Epithelial cell of proximal tubule (primary cell): Measurements from ENCODE around the gene FRMD1. TPM values are rescaled to one million over a fixed set of nuclear protein-coding genes. Genes with fewer than 3 reads are reported as not detected.

ENCODE experiments used
- DNase-seq: peaks from one replicate; pipeline ENCODE4 v3.0.0-alpha.2; 2011; ENCODE audit warnings: low read depth
- H3K4me3 ChIP-seq: 2 replicates; pipeline ENCODE4 v1.5.1; 2011; ENCODE audit warnings: low read depth, mild to moderate bottlenecking, low read length
- total RNA-seq: library from RNA; depleted of rRNA; stranded (reverse); fragments of >200 nt; gene quantifications from 2 replicates; pipeline ENCODE4 v1.2.3, GENCODE V29; 2015
- TF ChIP-seq, protein P1 (sequence below): conservative IDR thresholded peaks from 2 replicates; pipeline ENCODE4 v1.5.1; 2012; ENCODE audit warnings: low read depth, mild to moderate bottlenecking, low read length

FRMD1 gene
- total RNA-seq, 1 donor from 2014 or later, result not detected

GRCh38 chr6:168124158-168124557 is 45.1 kb upstream of the FRMD1 start:
- no peak for DNase-seq
- TF ChIP-seq, protein P1, sequence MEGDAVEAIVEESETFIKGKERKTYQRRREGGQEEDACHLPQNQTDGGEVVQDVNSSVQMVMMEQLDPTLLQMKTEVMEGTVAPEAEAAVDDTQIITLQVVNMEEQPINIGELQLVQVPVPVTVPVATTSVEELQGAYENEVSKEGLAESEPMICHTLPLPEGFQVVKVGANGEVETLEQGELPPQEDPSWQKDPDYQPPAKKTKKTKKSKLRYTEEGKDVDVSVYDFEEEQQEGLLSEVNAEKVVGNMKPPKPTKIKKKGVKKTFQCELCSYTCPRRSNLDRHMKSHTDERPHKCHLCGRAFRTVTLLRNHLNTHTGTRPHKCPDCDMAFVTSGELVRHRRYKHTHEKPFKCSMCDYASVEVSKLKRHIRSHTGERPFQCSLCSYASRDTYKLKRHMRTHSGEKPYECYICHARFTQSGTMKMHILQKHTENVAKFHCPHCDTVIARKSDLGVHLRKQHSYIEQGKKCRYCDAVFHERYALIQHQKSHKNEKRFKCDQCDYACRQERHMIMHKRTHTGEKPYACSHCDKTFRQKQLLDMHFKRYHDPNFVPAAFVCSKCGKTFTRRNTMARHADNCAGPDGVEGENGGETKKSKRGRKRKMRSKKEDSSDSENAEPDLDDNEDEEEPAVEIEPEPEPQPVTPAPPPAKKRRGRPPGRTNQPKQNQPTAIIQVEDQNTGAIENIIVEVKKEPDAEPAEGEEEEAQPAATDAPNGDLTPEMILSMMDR, result no peak
- H3K4me3 ChIP-seq, result no peak overlapping the region

DNA sequence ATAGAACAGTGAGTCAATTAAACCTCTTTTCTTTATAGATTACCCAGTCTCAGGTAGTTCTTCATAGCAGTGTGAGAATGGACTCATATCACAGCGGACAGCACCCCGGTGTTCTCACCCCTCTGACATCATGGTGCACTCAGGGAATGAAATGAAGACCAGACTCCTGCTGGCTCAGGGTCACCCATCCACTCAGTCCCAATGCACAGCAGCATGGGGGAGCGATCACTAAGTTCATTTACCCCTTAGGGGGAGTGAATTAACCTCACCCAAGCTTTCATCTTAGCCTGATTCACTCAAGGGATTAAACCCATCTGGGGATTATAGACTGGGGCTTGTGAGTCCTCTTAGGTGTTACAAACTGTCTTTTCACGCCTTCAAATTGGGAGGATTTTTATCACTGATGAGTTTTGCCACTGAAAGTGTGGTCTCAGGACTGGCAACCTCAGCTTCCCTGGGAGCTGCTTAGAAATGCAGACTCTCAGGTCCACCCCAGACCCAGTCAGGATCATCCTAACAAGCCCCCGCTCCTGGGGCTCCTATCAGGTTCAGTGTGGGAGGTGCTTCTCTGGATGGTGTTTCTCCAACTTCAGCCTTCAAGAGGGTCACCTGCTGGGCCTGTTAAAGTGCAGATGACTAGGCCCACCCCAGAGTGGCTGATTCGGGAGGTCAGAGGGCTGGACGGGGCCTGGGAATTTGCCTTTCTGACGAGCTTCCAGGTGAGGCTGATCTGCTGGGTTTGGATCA is 44.3 kb upstream of the FRMD1 start:
- TF ChIP-seq, protein P1, result no peak
- H3K4me3 ChIP-seq, result no peak overlapping the region
- no peak for DNase-seq

- TF ChIP-seq, protein P1, result no peak
- no peak for DNase-seq
Observed at GRCh38 chr6:168122521-168122920, 43.5 kb upstream of the FRMD1 start.

GRCh38 chr6:168122011-168122410 is 43.0 kb upstream of the FRMD1 start:
- DNase-seq, result no peak
- H3K4me3 ChIP-seq, result no peak overlapping the region
- TF ChIP-seq, protein P1, result no peak

More at GRCh38 chr6:168122521-168122920, 43.5 kb upstream of the FRMD1 start:
- no peak overlapping the region for H3K4me3 ChIP-seq

GRCh38 chr6:168121303-168121665 is 42.3 kb upstream of the FRMD1 start:
- DNase-seq, result no peak
- TF ChIP-seq, protein P1, result no peak

DNA sequence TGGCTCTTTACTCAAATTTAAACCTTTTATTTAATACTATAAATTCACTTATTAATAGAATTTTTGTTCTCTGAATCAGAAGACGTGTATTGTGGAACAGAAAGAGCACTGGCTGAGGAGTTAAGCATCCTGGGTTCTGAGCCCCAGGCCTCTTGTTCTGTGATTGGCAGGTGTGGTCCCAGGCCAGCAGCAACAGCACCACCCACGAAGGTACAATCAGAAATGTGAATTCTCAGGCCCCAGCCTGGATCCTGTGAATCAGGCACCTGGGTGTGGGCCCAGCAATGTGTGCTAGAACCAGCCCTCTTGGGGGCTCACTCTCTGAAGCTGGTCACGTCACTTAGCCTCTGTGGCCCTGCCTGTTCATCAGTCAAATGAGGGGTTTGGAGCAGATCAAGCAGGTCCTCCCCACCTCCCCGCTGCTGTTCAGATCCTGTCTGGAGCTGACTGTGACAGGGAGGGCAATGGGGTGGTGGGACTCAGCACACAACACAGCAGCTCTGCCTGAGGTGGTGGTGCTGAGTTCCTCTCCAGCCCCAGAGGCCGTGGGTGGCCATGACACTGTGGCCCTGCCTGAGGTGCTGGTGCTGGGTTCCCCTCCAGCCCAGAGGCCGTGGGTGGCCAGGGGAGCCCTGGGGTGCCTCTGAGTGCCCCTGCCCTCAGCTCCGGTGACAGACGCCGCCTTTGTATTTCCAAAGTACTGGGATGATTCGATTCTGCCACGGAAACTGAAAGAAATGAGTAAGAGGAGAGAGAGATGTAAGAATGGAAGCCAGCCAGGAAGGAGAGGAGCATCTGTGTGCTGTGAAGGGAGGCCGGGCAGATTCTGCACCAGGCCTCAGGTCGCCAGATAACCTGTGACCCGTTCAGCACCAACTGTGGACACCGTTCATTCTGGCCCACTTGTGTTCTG is 41.6 kb upstream of the FRMD1 start:
- TF ChIP-seq, protein P1, result no peak
- no peak for DNase-seq
- no peak overlapping the region for H3K4me3 ChIP-seq

More at GRCh38 chr6:168121303-168121665, 42.3 kb upstream of the FRMD1 start:
- no peak overlapping the region for H3K4me3 ChIP-seq
